OCI-LY7 (cell line): ENCODE measurements around the gene NXPH3.

Source experiments
- CTCF ChIP-seq: fragments of 200-600 bp; sonication (generic); conservative IDR thresholded peaks from 2 replicates; pipeline ENCODE4 v1.5.1; 2014; ENCODE audit warnings: mild to moderate bottlenecking, antibody characterized with exemption, low read length, moderate library complexity, mixed read lengths
- EZH2phosphoT487 ChIP-seq: fragments of 200-600 bp; sonication (generic); IDR thresholded peaks from 2 replicates; pipeline ENCODE4 v1.6.1; 2018; ENCODE audit warnings: low read depth, borderline replicate concordance, mild to moderate bottlenecking, mixed run types, antibody characterized with exemption, low read length, moderate library complexity, mixed read lengths

- TF ChIP-seq CTCF = no peak
- TF ChIP-seq EZH2phosphoT487 = no peak
Observed at GRCh38 chr17:49578952-49579500, 3.4 kb downstream of the NXPH3 start.
